Heart left ventricle (tissue), 16 donors: ENCODE measurements around the gene IL15RA. TPM values are rescaled to one million over a fixed set of nuclear protein-coding genes. Genes with fewer than 3 reads are reported as not detected.
"Not testable (repeated sequence)": the region's sequence is repeated elsewhere in the genome, so short reads cannot be mapped to it uniquely, and the experiment has no call there.

Experiments
- ATAC-seq, 4 donors: fragments of 200-7000 bp; cut with Tn5 transposase; one replicate each; pipeline ENCODE4 v1.9.1; 2020 to 2022; ENCODE audit warnings: moderate library complexity in 4 of 4, mild to moderate bottlenecking in 3 of 4, moderate number of reproducible peaks in 1 of 4
- DNase-seq, 5 donors: peaks; one replicate each; pipeline ENCODE4 v3.0.0-alpha.2; 2020
- H3K27ac ChIP-seq, 12 donors: fragments of 200-600 bp; sonication (generic) in 4 of 12; one replicate each; pipeline versions ENCODE4 v1.5.0 to v1.8.0; 2016 to 2022; ENCODE audit warnings: mild to moderate bottlenecking in 2 of 12
- H3K27me3 ChIP-seq, 9 donors: fragments of 200-600 bp; sonication (generic) in 2 of 9; one replicate each; pipeline versions ENCODE4 v1.5.1 to v1.8.0; 2016 to 2022; ENCODE audit warnings: mild to moderate bottlenecking in 3 of 9
- H3K36me3 ChIP-seq, 9 donors: fragments of 200-600 bp; sonication (generic) in 2 of 9; one replicate each; pipeline versions ENCODE4 v1.5.0 to v1.8.0; 2018 to 2022; ENCODE audit warnings: mild to moderate bottlenecking in 2 of 9
- H3K4me1 ChIP-seq, 12 donors: fragments of 200-600 bp; sonication (generic) in 4 of 12; one replicate each; pipeline versions ENCODE4 v1.5.0 to v1.8.0; 2016 to 2022; ENCODE audit warnings: mild to moderate bottlenecking in 3 of 12
- H3K4me3 ChIP-seq, 12 donors: fragments of 200-600 bp; sonication (generic) in 4 of 12; one replicate each; pipeline versions ENCODE4 v1.5.0 to v1.8.0; 2017 to 2022; ENCODE audit warnings: mild to moderate bottlenecking in 9 of 12, moderate library complexity in 4 of 12
- H3K9me3 ChIP-seq, 12 donors: fragments of 200-600 bp; sonication (generic) in 4 of 12; one replicate each; pipeline versions ENCODE4 v1.5.0 to v1.8.0; 2016 to 2022; ENCODE audit warnings: mild to moderate bottlenecking in 1 of 12
- CTCF ChIP-seq, 12 donors: fragments of 200-600 bp; sonication (generic) in 4 of 12; IDR thresholded peaks; one replicate each; pipeline versions ENCODE4 v1.5.0 to v1.8.0; 2018 to 2022; ENCODE audit warnings: antibody characterized with exemption in 12 of 12, mild to moderate bottlenecking in 5 of 12
- POLR2A ChIP-seq, 2 donors: fragments of 450-650 bp; IDR thresholded peaks; one replicate each; pipeline ENCODE4 v1.6.1; 2017; ENCODE audit warnings: antibody characterized with exemption in 2 of 2, mild to moderate bottlenecking in 2 of 2, moderate library complexity in 2 of 2
- WGBS, 4 donors: extraction: QIAGEN DNeasy Blood & Tissue Kit in 2 of 4; methylation state at CpG; one replicate each; pipeline versions ENCODE4 v1.1.5 to v1.1.7; 2013 to 2018; 5-methylcytosine and 5-hydroxymethylcytosine counted together
- intact Hi-C, 10 donors: fragments of 100-400 bp; cut with DNase I; formaldehyde crosslinking; loops; one replicate each; pipeline versions ENCODE4 v1.11.1 to v1.14.2; 2022
- polyA plus RNA-seq, 2 donors: library from polyadenylated mRNA; stranded (reverse); fragments of 200-250 nt; gene quantifications; one replicate each; pipeline ENCODE4 v1.2.3, GENCODE V29; 2013
- total RNA-seq, 9 donors: library from RNA; depleted of rRNA in 2 of 9; stranded (reverse); fragments of >200 nt in 2 of 9; fragmentation: NEBNext Ultra II Directional in 3 of 9; extraction: Animal tissue kit (Norgen Biotek cat#: 25700) in 3 of 9; gene quantifications; one replicate each; pipeline versions ENCODE4 v1.1.0 to v1.2.4, GENCODE V29; 2016 to 2023
- donor health status: ischemic (EF 13 %, LVEDD 7.1; RV severe dilation, severe dysfunction).
- donor health status: healthy with polysubstance abuse.
- donor health status: DM: no; HTN: yes; CAD: no.
- donor health status: DM: no; HTN: no; CAD: no.
- donor health status: ischemic (EF 25% LVEDD 6.9; RV normal size, moderate dysfunction).
- donor health status: ischemic (EF 25% LVEDD 5.7; RV mildly dilated, moderate dysfunction).
- donor health status: healthy.
- donor health status: DM: yes; HTN: yes; CAD: no.
- donor health status: ischemic (EF 35%, LVEDD 5.7; RV mildly dilated, moderate dysfunction).
- donor health status: nonischemic (EF 11% LVEDD 7.7; RV severe dilation, severe dysfunction).
- donor health status: DM: yes; HTN: yes; CAD: no.
- donor health status: PGD.
- donor health status: ischemic (EF 29% LVEDD 5.4; RV normal size, mild dysfunction).
- donor health status: nonischemic (EF 23%, LVEDD 6.1; RV moderate dilation, normal function).

IL15RA gene
- total and polyA plus RNA-seq, 11 donors = 2.2 to 41.1 (median 6.6) TPM

- intact Hi-C loops = no loop called here
- peak in 2 of 5 donors; percentile 14 to 24 for DNase-seq
- Histone ChIP-seq H3K27ac (no peak overlapping the region), H3K36me3 (peaks cover 0 to 95% (median 22%) of the 10 kb centered on the region in 9 donors), H3K27me3 (no peaks in the 10 kb centered on the region), H3K4me1 (no peaks in the 10 kb centered on the region), H3K9me3 (no peaks in the 10 kb centered on the region), H3K4me3 (no peak overlapping the region)
- TF ChIP-seq POLR2A (IDR thresholded peaks at IDR 0.05) (no peak), CTCF (IDR thresholded peaks at IDR 0.05) (no peak)
- WGBS, 4 donors = 85 to 90% (median 87%) methylated on average over 29 of the region's 29 CpGs
- ATAC-seq = no peak
Observed at GRCh38 chr10:5961405-5962100, 15.8 kb downstream of the IL15RA start.

- peaks cover 0 to 95% (median 22%) of the 10 kb centered on the region in 9 donors for H3K36me3 ChIP-seq
- H3K27me3 ChIP-seq, H3K4me3 ChIP-seq, DNase-seq, intact Hi-C loops, ATAC-seq, H3K27ac ChIP-seq, H3K9me3 ChIP-seq, H3K4me1 ChIP-seq: not testable (repeated sequence)
- WGBS, 4 donors = 91 to 98% (median 95%) methylated on average over 10 of the region's 10 CpGs
Observed at GRCh38 chr10:5960973-5961275, 16.4 kb downstream of the IL15RA start.

GRCh38 chr10:5960070-5960972, 17.0 kb downstream of the IL15RA start:
- DNase-seq = peak in 3 of 5 donors; percentile 10 to 21 (median 14)
- 85 to 95% (median 91%) methylated on average over 7 to 18 of the region's 18 CpGs for WGBS, 4 donors
- peak in 1 of 4 donors; percentile 17 for ATAC-seq

GRCh38 chr10:5959581-5960069, 17.7 kb downstream of the IL15RA start:
- Histone ChIP-seq H3K27ac (no peak overlapping the region), H3K4me3 (no peak overlapping the region), H3K36me3 (peaks cover 0 to 92% (median 22%) of the 10 kb centered on the region in 9 donors), H3K27me3 (no peaks in the 10 kb centered on the region), H3K4me1 (no peaks in the 10 kb centered on the region), H3K9me3 (no peaks in the 10 kb centered on the region)
- intact Hi-C loops = loop anchor here in 1 of 10 donors (10.0 kb wide), 1 partner anchor 45 kb away; no protein-coding TSS in a partner anchor
- no peak for TF ChIP-seq CTCF (IDR thresholded peaks at IDR 0.05)
- no peak for TF ChIP-seq POLR2A (IDR thresholded peaks at IDR 0.05)
- DNase-seq = peak in 2 of 5 donors; percentile 5 to 13
- no peak for ATAC-seq
- WGBS, 4 donors = 89 to 96% (median 92%) methylated on average over 10 of the region's 10 CpGs

More at GRCh38 chr10:5960070-5960972, 17.0 kb downstream of the IL15RA start:
- peaks cover 0 to 95% (median 22%) of the 10 kb centered on the region in 9 donors for H3K36me3 ChIP-seq
- intact Hi-C loops = no loop called here
- H3K4me3 ChIP-seq = no peak overlapping the region
- TF ChIP-seq POLR2A (IDR thresholded peaks at IDR 0.05) = no peak
- no peak for TF ChIP-seq CTCF (IDR thresholded peaks at IDR 0.05)
- no peak overlapping the region for H3K27ac ChIP-seq
- H3K9me3 ChIP-seq = no peaks in the 10 kb centered on the region
- H3K4me1 ChIP-seq = no peaks in the 10 kb centered on the region
- no peaks in the 10 kb centered on the region for H3K27me3 ChIP-seq
